HTERT RPE-1 (cell line): ENCODE results near the gene CSF1R.
"Not testable (repeated sequence)": the region's sequence is repeated elsewhere in the genome, so short reads cannot be mapped to it uniquely, and the experiment has no call there.

Experiments used
- in situ Hi-C: fragments of 300-500 bp; cut with MboI; formaldehyde crosslinking; loops from 4 replicates; pipeline ENCODE4 v1.14.3; 2020; ENCODE audit warnings: low sequenced_read_pairs

The CSF1R gene

DNA sequence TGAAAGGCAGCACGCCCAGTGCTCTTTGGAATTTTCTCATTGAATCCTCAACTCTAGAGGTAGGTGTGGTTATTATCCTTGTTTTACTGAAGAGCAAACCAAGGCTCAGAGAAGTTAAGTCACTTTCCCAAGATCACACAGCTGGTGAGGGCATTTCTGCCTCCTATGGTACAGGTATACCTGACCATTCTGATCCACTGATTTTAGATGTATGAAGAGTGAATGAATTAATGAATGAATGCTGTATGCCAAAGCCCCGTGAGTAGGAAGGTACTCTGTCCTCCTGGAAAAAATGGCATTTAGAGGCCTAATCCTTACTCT, 18.2 kb upstream of the CSF1R start:
- in situ Hi-C loops: no loop called here

DNA sequence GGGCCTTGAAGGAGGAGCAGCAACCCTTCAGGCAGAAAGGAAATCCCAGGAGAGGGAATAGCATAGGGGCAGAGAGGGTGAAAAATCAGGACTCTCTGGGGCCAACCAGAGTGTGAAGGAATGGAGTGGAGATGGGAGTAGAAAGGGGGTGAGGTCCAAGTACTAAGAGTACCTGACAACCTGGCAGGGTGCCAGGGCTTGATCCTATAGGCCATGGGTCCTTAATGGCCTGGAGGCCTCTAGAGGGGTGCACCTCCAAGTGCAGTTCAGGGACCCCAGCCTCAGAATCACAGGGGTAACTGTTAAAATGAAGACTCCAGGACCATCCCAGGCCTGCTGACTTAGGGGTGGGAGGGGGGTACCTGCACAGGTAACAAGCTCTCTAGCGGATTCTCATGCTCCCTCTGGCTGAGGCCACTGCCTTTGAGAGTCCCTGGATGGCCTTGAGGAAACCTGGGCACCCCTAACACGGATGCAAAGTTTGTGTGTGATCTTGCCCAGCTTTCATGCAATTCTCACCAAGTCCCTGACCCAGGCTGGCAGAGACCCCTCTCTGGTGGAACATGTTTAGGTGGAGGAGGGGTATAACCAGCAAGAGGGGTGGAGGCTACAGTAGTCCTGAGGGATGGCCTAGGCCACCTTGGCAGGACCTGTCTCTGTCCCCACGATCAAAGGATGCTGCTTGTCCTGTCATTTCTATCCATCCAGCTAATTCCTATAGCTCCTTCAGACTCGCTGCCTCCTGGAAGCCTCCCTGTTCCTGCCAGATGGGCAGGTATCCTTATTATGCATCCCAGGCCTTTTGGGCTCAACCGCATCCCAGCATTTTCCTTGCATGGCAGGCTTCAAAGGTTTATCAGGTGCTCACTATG, 17.6 kb upstream of the CSF1R start:
- in situ Hi-C loops: no loop called here

DNA sequence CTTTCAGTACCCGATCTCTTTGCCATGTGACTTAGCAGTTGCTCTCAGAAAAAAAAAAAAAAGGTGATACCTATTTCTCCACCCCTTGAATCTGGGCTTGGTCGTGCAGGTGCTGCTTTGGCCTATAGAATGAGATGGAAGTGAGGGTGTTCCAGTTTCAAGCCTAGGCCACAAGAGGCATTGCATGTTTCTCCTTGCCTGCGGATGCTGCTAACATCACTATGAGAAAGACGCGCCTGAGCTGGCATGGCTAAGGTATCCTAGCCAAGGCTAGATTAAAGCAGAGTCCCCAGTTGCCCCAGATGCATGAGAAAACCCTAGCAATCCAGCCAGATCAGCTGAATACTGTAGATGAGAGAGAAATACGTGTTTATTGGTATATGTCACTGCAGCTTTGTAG, 14.7 kb upstream of the CSF1R start:
- in situ Hi-C loops: no loop called here

DNA sequence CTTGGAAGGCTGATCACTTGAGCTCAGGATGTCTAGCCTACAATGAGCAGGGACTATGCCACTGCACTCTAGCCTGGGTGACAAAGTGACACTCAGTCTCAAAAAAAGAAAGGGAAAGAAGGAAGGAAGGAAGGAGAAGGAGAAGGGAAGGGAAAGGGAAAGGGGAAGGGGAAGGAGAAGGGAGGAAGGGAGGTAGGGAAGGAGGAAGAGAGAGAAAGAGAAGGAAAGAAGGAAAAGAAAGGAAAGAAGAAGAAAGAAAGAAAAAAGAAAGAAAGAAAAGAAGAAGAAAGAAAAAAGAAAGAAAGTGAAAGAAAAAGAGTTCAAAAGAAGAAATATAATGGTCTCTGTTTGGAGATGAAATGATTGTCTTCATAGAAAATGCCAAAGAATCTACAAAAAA, 10.8 kb upstream of the CSF1R start:
- in situ Hi-C loops: no loop called here

DNA sequence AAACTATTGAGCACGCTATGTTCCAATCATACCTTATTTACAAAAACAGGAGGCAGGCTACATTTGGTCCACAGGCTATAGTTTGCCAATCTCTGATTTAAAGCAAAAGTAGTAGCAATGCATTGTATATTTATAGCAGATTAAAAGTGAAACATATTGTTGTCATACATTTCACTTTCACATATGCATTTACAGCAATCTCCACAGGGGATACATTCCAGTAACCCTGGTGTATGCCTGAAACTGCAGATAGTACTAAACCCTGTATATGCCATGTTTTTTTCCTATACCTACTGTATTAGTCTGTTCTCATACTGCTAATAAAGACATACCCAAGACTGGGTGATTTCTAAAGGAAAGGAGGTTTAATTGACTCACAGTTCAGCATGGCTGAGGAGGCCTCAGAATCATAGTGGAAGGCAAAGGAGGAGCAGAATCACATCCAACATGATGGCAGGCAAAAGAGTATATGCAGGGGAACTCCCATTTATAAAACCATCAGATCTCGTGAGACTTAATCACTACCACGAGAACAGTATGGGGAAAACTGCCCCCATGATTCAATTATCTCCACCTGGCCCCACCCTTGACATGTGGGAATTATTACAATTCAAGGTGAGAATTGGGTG, 5.9 kb upstream of the CSF1R start:
- in situ Hi-C loops: no loop called here

DNA sequence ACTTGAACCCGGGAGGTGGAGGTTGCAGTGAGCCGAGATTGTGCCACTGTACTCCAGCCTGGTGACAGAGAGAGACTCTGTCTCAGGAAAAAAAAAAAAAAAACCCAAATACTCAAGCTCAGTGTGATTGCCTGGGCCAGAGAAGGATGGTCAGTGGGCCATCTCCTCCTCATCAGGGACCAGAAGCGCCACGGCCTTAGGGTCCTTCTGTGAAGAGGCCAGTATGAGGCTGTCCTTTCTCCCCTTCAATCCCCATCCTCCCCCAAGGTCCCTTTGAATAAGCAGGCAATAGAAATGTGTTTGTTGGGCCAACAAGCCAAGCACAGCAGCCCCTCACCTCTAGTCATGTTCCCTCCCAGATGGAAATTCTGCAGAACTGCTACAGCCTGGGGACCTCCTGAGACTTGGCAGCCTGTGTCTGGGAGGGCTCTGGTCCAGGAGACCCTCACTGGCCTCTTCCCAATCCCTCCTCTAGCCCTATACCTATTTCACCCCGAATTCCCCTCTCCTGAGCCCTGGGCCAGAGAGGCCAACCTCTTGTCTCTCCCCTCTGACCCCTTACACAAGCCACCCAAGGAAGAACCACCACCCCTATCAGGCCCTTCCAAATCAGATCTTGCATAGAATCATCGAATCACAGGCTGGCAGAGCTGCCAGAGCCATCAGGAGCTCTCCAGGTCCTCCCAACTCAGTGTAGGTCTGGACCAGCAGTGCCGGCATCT, 1.0 kb downstream of the CSF1R start:
- in situ Hi-C loops: no loop called here

DNA sequence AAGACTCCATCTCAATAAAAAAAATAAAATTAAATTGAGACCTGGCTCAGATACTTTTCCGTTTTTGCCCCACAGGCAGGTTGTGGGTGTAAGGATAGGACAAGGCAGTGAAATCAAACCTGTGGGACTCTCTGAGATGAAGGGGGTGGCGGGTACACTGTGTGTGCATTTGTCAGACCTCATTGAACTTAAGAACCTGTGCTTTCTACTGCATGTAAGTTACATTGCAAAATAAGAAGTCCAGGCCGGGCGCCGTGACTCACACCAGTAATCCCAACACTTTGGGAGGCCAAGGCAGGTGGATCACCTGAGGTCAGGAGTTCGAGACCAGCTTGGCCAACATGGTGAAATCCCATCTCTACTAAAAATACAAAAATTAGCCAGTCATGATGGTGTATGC, 1.6 kb downstream of the CSF1R start:
- in situ Hi-C loops: not testable (repeated sequence)

DNA sequence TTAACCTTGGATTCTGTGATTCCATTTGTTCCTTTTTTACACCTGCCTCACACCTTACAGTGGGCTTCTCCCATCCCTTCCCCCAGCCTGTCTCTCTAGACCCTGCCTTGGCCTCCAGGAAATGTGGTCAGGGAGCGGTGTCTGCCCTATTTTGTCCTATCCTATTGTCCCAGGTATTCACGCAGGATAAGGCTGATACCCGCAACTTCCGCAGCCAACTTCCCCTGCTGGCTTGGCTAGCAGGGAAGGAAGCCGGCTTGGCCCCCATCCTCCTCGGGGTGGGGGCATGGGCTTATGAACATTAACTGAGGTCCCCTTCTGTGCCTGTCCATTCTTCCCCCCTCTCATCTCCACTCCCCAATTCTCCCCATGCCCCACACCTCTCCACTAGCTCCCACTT, 3.5 kb downstream of the CSF1R start:
- in situ Hi-C loops: no loop called here

DNA sequence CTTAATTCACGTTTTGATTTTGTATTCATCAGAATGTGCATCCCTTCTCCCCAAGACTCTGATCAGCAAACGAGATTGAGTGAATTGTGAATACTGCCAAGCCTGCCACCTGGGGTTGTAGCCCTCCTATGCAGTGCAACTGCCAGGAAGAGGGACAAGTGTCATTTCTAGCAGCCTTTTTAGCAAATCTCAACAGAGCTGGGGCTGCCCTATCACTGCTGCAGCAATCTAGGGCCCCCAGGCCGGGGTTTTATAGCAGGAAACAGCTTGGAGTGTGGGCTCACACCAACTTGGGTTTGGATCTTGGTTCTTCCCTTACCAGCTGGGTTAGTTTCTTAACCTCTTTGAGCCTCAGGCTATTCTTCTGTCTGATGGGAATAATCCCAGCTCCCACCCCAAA, 4.0 kb downstream of the CSF1R start:
- in situ Hi-C loops: no loop called here

DNA sequence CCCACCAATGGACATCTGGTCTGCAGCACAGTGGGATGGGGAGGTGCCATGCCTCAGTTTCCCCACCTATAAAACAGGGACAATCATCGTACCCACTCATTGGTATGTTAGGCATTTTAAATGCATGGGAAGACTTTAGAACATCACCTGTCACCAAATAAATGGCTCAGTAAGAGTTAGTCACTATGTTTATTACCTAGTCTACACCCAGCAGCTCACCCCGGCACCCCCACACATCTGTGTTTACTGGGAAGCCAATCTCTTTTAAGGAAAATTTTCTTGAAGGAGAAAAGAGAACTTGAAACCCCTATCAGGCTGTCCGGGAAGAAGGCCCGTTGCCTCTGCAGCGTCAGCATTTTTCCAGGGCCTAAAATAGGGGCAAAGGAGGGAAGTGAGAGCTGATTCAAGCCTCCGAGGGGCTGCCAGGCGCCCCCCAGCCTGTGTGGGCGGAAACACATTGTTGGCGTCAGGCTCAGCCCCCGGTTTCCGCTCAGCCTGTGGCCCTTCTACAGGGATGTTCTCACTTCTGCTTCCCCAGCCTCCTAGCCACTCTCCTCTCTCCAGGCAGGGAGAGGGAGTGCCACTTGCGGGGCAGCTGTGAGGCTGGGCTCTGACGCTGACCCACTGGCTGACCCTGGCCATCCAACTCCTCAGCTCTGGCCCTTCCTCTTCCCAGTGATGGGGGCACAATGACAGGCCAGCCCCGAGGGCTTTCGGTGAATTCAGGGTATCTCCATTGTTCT, 4.6 kb downstream of the CSF1R start:
- in situ Hi-C loops: no loop called here

DNA sequence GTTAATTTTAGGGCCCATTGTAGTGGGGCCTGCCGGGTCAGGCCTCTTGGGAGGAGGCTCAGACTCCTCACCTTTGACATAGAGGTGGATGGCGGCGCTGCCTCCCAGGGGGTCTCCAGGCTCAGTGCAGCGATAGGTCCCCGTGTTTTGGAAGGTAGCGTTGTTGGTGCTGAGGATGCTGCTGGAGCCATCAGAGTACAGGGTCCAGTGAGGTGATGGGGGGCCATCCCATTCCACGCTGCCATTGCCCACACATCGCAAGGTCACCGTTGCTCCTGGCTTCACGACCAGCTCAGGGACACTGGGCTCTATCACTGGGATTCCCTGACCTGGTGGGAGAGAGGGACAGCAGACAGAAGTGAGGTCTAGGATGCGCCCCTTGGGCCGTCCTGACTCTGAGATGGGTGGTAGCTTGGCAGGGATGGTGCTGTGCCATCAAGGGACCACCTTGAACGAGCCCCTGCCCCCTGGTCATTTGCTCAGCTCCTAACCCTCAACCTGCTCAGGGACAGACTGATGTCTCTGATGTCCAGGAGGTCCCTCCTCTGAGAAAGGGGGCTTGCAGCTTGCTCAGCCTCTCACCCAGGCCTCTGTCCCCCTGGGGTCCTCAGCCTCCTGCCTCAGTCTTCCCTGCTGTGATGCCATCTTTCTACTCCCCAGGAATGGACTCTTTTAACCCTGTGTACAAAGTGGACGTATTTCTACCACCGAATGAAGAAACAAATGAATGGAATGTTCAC, 5.5 kb downstream of the CSF1R start:
- in situ Hi-C loops: no loop called here

DNA sequence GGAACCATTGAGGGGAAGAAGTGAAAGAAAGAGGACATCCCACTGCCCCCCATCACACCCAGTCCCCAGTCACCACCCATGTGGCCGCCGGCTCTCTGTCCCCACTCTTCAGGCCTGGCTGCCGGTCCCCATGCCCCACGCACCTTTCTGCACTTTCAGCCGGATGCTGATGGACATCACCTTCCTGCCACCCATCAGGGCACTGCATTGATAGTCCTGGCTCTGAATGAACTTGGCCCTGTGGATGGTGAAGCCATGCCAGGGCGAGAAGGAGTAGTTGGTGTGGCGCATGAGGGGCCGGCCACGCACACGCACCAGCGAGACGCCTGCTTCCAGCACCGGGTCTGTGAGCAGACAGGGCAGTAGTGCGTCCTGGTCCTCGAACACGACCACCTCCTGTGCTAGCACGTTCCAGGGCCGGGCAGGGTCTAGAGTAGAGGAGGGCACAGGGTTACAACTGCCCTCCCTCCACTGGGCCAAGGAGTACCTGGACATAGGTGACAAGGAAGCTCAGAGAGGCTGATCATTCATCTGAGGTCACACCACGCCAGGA, 6.4 kb downstream of the CSF1R start:
- in situ Hi-C loops: no loop called here

DNA sequence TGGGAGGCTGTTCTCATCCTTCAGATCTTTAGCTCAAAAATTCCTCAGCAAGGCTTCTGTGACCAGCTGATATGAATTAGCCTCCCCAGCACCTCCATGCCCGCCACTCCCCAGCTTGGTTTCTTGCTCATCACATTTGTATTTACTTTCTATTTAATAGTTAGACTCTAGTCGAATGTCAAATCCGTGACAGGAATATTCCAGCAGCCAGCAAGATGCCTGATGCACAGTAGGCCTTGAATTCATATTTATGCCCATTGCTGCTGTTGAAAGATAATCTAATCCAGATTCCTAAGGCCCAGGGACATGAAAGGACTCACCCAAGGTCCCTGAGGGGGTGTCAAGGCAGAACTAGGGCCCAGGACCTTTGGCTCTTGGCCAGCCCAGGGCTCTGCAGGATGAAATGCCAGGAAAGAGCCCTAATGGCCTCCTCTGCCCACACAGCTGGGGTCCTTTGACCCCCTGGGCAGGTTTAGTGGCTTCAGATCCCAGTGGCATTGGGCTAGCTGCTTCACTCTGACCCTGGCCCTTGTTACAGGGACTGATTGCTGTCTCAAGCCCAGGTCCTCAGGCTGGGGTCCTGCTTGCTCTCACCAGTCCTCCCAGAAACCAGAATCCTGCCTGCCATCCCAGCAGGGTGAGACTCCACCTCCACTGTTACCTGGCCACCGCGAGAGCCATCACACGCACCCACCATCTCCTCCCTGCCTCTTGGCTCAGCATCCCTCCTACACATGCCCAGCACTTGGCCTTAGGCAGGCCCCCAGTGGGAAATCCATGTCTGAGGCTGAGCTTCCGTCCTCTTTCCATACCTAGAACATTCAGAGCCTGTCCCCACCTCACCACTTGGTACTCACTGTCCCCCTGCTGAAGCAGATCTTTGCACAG, 7.3 kb downstream of the CSF1R start:
- in situ Hi-C loops: no loop called here

DNA sequence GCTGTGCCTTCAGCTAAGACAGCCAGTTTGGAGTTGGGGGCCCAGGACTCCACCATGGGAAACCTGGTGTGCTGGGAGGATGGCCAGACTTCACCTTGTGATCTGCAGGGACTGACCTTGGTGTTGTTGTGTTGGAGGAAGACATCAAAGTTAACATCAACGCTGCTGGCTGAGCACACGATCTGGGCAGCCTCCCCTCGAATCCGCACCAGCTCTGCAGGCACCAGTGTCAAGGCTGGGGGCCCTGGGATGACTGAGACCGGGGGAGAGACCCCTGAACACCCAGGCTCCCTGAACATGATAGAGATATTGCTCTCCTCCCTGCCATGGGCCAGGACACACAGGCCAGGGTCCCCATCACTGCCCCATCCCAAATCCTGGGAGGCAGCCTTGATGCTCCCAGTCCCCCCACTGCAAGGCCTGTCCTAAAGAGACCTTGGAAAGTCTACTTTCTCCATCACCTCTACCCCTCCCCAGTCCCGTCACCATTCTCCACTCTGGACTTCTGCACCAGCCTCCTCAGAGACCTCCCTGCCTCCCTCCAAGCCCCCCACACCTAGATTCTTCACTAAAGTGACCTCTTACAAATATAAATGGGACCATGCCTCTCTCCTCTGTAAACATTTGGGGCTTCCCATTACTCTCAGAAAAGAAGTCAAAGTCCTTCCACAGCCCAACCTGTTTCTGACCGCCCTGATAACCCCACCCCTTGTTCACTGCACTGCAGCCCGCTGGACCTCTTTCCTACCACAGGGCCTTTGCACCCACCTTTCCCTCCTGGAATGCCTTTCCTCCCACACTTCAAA, 8.2 kb downstream of the CSF1R start:
- in situ Hi-C loops: no loop called here

DNA sequence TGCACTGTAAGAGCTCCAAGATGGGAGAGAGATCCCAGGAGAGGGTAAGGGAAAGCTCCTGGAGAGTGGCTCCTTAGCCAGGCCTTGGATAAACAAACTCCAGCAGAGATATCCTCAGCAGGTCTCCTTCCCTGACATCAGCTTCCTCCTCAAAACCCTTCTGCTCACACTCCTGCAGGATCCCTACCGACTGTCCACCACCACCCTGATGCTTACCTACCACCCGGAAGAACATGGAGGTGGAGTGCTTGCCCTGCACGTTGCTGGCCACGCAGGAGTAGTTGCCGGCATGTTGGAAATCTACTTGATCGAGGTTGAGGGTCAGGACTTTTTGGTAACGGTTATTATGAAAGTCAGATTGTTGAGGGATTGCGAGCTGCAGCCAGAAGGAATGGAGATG, 9.3 kb downstream of the CSF1R start:
- in situ Hi-C loops: no loop called here

DNA sequence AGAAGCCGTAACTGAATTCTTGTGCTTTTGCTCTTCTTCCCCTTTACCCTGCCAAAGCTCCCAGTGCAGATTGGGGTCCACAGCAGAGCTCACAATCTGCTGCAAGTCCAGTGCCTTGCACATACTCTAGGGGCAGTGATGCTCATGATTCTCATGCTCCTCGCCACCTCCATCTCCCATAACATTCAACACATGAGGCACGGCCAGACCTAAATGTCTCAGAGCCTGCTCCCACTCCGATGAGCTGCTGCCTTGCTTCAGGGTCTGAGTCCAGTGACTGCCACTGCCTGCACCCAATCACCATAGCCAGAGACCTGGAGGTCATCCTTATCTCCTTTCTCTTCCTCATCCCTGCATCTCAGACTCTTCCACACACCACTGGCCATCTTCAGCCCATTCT, 10.5 kb downstream of the CSF1R start:
- in situ Hi-C loops: no loop called here

DNA sequence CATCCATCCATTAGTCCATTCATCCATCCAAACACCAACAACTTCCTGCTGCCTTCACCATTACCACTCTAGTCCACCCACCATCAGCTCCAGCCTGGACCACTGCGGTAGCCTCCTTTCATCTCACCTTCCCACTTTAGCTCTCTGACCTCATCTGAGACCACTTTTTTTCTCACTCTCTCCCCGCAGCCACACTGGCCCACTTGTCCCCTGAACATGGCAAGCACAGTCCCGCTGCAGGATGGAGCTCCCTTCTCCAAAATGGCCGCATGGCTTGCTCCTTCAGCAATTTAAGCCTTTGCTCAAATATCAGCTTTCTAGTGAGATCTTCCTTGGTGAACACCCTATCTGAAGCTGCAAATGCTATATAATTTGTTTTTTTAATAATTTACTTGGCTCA, 11.1 kb downstream of the CSF1R start:
- in situ Hi-C loops: no loop called here

DNA sequence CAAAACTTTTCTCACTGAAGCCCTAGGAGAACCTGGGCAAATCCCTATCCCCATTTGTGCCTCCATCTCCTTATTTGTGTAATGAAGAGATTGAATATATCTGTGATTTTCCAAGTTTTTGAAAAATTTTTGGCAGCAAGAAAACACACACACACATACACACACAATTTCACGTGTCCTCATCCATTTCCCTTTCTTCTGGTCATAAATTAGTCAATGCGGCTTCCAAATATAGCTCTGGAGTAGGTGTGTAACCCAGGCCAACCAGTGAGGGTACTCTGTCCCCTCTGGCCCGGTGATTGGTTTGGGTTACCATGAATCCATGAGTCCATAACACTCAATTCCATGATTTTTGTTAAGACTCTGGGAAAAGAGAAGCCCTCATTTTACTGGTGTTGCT, 12.7 kb downstream of the CSF1R start:
- in situ Hi-C loops: no loop called here
